Inflammatory macrophage treated with lipopolysaccharide for 1 hour (primary cell): ENCODE data around the gene SLC25A48.

ENCODE experiments used
- DNase-seq, 2 donors: peaks; one replicate each; pipeline ENCODE4 v3.0.0-alpha.2; 2020 to 2022

The SLC25A48 gene

DNA sequence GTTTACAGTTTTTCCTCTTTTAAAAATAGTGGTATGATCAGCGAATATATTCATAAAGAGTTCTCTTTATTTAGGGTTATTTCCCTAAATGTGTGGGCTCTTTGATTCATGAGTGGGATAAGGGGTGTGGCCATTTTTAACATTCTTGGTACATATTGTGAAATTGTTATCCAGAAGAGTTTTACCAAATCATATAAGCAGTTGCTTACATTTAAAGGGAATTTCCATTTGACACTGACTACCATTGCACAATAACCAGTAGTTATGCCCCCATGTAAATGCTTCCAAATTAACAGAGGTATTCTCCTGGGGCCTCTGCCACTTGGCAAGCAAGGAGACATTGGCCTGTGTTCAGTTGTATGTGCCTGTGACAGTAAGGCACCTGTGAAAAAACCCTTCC is 27.2 kb downstream of the SLC25A48 start:
- DNase-seq: peak; percentile 91 to 97

DNA sequence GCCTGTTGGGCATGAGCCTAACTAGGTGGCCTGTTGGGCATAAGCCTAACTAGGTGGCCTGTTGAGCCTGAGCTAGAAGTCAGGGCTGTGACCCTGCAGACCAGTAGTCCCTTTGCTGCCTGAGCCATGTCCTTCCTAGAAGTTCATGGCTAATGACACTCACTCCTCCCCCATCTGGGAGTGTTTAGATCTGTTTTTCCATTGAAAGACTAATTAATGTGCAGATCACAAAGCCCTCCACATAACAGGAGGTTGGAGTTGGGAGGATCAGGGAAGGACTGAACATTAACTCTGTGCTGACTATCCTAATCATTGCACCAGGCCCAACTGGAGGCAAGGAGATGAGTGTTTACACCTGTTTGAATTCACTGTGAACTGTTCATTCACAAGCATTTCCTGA is 27.6 kb downstream of the SLC25A48 start:
- DNase-seq: no peak

DNA sequence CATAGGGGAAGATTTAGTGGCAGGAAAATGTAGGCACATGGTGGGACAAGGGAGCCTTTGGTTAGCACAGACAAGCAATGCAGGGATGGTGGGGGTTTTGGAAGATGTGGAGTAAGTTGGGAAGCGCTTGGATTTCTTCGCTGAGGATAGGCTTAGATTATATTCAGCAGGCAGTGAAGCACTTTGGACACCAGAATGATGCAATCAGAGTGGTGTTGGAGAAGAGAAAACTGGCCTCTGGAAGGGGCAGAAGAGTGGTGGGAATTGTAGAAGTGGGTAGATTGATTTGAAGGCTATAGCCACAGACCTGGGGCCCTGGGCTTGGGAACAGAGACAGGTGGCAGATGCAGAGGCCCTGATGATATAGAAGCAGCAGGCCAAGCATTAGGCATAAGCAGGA is 28.3 kb downstream of the SLC25A48 start:
- no peak for DNase-seq

DNA sequence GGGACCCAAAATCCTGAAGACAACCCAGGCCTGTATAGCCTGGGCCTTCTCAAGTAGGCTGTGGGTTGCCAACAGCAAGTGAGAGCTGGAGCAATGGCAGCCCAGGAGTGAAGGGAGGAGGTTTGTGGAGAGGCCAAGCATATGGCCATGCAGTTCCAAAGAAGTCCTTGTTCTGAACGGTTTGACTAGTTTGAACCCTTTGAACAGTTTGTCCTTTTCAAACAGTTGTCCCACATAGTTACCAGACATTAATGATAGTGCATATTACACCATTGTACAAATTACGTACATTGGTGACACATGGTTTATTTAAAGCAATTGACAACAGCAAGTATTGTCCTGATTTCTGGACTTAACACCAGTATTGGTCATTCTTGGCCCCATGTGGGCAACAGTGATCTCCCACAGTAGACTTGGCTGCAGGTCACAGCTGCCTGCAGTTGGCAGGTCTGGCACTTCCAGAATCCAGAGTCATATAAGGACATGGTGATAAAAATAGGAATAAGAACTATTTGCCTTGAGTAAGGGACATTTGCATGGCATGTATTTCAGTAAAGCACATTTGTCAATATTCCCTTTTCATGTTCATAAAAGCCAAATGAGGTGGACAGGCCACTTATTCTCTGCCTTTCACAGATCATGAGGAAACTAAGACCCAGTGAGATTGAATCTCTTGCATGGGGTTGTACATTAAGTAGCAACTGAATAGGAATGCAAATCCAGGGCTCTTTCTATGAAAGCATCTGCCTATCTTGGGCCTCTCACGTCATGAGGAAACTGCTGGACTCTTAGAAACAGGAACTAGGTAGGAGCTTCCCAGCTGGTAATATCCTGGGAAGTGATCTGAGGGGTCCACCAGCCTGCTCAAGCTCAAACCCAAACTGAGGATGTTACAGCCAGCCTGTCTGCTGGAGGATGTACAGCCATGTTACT is 30.3 kb downstream of the SLC25A48 start:
- peak; percentile 81 to 96 for DNase-seq

- peak; percentile 40 to 72 for DNase-seq
Observed at GRCh38 chr5:135866016-135866415, 31.6 kb downstream of the SLC25A48 start.

DNA sequence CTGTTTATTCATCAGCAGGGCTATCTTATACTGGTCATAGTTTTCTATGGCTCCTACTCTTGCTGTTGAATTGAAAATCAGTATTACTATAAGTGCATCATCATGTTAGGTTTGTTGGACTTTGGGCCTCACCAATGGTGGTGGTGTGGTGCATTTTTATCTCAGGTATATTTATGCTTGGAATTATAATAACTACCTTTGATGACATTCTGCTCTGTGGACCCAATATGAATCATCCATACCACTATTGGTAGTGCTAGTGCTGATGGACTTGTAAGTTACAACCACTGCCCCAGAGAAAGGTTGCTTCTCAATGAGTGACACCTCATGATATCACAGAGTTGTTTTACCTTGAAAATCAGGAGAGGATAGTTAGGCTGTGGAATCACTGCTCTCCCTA is 33.1 kb downstream of the SLC25A48 start:
- no peak for DNase-seq

DNA sequence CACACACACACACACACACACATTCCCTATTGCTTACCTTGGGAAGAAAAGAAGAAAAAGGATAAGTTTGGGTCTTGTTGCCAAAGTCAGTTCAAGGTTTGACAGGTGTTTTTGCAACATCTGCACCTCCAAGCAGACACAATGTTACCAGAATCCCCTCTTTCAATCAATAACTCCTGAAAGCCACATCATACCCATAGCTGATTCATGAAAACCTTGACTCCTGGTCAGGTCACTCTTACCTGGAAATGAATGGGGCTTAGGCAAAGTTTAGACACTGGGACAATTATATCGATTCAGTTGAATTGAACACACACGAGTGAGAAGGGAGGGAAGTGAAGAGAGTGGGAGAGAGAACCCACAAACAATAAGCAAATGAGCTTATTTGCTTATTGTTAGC is 34.2 kb downstream of the SLC25A48 start:
- no peak for DNase-seq

GRCh38 chr5:135869276-135869675 is 34.8 kb downstream of the SLC25A48 start:
- no peak for DNase-seq

DNA sequence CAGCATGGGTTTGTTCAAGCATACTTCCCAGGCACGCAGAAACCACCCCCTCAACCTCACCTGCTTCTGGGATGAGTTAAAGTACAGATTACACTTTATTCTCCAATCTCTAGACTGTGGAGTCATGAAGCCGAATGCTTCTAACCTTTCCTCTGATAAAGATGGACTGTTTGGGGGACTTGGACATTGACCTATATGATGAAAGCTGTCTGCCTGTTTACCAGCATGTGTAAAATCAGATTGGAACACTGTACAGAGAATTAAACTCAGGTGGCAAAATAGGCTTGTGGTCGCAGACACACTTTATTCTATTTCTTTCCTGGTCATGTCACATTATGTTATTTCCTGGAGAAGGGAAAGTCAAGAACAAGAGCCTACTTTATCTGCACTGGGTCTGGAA is 35.5 kb downstream of the SLC25A48 start:
- no peak for DNase-seq

- no peak for DNase-seq
Observed at GRCh38 chr5:135871268-135871915, 36.9 kb downstream of the SLC25A48 start.

GRCh38 chr5:135873831-135874230 is 39.4 kb downstream of the SLC25A48 start:
- no peak for DNase-seq

GRCh38 chr5:135874461-135874860 is 40.0 kb downstream of the SLC25A48 start:
- no peak for DNase-seq

DNA sequence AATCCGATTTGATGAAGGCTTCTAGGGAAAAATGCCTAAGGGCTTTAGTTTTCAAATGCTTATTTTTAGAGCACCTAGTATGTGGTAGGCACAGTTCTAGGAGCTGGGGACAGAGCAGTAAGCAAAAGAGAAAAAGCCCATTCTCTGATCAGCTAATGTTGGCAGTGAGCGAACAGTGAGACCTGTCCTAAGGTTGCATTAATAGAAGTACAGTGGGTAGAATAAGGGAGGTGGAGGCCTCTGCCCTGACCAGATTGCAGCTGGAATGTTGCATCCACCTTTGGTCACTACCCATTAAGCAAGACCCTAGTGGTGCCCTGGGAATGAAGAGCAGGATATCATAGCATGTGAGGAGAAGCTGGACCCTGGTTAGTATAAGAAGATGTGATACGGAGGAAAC is 41.1 kb downstream of the SLC25A48 start:
- no peak for DNase-seq

DNA sequence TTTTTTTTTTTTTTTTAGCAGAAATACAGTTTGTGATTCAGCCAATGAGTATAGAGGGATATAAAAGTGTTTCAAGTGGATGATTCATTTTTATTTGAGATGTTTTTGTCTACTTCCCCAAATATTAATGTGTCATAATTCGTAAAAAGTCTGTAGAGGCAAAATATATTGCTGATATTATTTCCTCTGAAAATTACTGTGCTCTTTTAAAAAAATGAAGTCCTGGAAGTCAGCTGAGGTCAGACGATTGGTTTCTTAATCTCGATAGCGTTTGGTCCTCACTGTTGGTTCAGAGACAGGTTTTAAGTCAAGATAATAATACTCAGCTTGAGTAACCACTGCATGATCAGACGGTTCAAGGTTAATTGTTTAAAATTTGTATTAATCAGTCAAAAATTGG is 41.7 kb downstream of the SLC25A48 start:
- DNase-seq: peak; percentile 65 to 78

- DNase-seq: no peak
Observed at GRCh38 chr5:135877570-135878155, 43.2 kb downstream of the SLC25A48 start.

DNA sequence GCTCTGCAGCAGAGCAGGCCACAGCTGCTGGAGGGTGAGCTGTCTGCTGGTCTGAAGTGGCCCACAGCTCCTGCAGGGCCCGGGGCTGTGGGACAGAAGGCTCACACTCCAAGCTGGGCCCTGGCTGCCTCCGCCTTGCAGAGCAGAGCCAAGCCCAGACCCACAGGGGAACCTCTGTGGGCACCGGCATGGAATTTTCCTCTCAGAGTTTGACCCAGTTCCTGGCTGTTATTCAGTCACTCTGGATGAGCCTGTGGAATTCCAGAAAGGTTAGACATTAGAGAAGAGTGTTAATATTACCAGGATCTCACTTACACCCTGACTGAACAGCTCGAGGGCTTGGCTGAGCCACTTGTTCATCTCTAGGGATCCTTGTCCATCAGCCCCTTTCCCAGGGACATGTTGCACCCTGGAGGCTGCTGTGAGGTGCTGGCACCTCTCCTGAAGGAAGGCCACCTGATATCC is 43.7 kb downstream of the SLC25A48 start:
- no peak for DNase-seq

DNA sequence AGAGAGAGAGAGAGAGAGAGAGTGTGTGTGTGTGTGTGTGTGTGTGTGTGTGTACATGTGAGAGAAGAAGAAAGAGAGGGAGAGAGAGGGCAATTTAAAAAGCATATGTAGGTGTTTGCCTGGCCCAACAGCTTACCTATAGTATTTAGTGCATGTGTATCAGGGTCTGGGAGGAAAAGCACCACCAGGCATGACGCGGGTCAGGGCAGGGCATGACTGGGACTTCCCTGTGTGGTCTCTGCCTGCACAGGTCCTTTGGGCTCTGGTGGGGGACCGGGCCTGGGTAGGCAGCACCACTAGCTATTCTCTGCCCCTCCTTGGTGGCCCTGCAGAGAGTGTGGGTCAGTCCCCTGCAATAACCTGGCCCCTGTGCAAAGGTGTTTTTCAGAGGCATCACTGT is 45.1 kb downstream of the SLC25A48 start:
- DNase-seq: no peak

DNA sequence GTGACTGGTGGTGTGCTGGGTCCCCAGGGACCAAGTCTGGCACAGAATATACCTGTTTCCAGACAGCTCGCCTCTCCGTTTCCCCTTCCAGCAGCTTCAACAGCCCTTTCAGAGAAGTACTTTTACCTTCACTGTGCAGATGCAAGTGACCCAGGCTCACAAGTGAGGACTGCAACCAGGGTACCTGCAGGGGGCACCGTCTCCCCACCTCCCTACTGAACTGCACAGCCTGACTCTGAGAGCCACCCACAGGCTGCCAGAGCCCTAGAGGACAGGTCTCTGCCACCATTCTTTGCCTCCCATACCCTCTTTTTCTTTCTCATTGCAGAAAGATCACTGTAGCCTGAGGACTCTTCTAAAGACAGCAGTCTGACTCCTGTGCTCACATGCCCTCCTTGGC is 45.8 kb downstream of the SLC25A48 start:
- DNase-seq: no peak

DNA sequence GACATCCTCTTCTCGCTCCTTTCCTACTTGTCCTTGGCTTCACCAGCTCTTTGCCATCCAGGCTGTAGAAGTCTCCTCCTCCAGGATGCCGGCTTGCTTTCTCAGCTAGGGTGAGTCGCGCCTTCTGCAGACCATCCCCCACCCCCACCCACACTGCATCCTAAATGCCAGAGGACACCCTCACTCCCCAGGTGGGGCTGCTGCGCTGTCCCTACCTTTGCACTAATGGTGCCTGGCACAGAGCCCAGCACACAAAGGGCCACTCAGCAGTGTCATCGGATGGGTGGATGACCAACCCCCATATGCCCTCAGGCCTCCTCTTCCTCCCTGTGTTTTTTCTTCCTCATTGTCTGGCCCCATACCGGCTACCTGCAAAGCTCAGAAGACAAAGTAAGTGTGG is 46.3 kb downstream of the SLC25A48 start:
- no peak for DNase-seq

GRCh38 chr5:135881244-135881643 is 46.8 kb downstream of the SLC25A48 start:
- no peak for DNase-seq

DNA sequence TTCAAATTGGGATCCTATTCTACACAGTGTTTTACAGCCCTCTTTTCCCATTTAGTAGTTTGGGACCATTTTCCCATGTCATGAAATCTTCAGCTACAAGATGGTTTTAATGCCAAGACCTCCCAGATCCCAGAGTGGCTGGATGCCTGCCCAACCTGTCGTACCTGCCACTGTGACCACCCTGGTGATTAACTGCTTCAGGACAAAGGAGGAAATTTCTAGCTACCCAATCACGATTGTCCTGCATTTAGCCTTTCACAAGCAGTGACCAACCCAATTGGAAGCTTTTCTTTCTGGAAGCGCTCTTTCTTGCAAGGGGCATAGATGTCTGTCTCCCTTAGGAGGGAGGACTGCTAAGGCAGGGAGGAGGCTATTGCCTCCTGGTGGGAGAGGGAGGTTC is 47.4 kb downstream of the SLC25A48 start:
- DNase-seq: no peak

DNA sequence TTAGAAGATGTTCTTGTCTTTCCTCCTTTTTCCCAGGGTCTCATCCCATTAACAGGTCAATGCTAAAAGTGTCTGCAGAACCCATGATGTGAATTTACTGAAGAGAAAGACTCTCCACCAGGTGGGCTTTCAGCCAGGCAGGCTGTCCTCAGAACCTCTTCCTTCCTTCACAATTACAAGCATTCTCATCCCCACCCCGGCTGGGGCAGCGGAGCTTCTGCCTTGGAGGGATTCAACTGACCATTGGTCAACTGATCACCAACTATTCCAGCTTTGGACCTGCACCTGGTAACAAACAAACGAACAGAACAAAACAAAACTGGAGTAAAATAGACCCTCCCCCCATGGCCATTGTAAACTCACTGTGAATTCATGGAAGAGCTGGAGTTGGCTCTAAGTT is 48.6 kb downstream of the SLC25A48 start:
- DNase-seq: no peak

- no peak for DNase-seq
Observed at GRCh38 chr5:135883441-135883840, 49.0 kb downstream of the SLC25A48 start.

DNA sequence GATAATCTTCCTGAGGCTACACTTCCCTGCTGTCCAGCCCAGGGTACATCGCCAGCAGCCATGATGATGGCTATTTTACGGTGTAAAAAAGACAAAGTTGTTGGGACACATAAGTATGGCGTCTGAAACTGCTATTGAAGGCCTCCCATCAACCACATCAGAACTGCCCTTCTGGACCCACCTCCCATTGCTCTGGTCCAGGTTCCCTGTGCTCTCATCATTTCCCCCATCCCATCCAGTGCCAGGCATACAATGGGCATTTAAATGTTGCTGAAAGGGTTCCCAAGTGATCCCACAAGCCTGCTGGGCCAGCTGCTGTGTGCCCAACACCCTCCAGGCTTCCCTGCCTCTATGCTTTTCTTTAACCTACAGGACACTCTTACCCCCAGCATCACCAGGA is 50.6 kb downstream of the SLC25A48 start:
- no peak for DNase-seq
